GM13977 (cell line): Measurements from ENCODE around the gene TBC1D20.

Source experiments
- DNase-seq: peaks from one replicate; pipeline ENCODE4 v3.0.0; 2012; ENCODE audit warnings: low spot score
- CTCF ChIP-seq: IDR thresholded peaks from 2 replicates; pipeline ENCODE4 v1.5.1; 2012; ENCODE audit warnings: mild to moderate bottlenecking, control low read depth; ENCODE audit not compliant: insufficient read depth; ENCODE audit errors: extremely low read depth, missing control alignments
- in situ Hi-C: fragments of 300-500 bp; cut with MboI; formaldehyde crosslinking; loops from one replicate; pipeline ENCODE4 v1.12.0; 2022; ENCODE audit warnings: low sequenced_read_pairs, low pct_unique_long_range_greater_than_20kb, mixed read lengths, inconsistent platforms; ENCODE audit not compliant: unreplicated experiment

The TBC1D20 gene

GRCh38 chr20:418858-419365 is 43.4 kb downstream of the TBC1D20 start:
- no peak for TF ChIP-seq CTCF
- in situ Hi-C loops: no loop called here
- no peak for DNase-seq

DNA sequence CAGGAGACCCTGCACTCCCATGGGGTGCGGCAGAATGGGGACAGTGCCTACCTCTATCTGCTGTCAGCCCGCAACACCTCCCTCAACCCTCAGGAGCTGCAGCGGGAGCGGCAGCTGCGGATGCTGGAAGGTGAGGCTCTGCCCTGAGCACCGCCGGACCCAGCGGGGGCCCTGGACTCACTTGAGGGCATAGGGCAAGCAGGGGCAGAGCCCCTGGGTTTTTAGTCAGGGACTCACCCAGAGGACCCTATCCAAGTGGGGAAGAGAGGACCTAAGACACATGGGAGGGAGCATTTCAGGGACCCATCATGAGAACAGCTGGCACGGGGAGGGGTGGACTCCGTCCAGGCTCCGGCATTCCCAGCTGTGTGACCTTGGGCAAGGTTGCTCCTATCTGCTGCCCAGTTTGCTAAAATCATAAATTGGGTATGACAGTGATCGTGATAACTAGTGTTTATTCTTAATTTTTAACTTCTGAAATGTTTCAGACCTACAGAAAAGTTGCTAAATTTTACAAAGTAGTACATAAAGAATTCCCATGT is 44.5 kb downstream of the TBC1D20 start:
- in situ Hi-C loops: no loop called here
- no peak for TF ChIP-seq CTCF
- DNase-seq: no peak

DNA sequence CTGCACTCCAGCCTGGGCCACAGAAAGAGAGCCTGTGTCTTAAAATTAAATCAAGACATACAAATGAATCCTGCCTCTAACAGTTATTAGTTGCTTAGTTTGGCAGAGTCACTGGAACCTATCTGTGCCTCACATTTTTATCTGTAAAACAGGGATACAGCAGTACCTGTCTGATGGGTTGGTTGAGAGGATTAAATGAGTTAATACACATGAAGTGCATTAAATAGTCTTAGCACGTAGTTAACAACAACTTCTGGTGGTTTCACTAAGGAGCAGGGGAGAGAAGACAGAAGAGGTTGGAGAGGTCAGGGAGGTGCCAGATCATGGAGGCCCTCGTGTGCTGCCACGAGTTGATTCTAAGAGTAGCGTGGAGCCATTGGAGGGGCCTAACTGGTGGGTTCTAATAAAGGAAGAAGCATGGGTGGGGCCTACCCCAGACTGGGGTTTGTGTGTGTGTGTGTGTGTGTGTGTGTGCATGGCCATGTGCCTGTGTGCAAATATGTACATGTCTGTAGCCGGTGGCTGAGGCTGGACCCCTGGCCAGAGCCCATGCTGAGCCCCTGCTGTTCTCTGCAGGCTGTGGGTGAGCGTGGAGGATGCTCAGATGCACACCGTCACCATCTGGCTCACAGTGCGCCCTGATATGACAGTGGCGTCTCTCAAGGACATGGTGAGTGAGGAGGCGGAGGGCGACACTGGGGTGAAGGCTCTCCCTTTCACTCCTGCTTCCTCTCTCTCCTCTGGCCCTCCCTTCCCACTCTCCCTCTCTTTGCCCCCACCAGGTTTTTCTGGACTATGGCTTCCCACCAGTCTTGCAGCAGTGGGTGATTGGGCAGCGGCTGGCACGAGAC is 45.2 kb downstream of the TBC1D20 start:
- in situ Hi-C loops: no loop called here
- TF ChIP-seq CTCF: no peak
- DNase-seq: no peak

DNA sequence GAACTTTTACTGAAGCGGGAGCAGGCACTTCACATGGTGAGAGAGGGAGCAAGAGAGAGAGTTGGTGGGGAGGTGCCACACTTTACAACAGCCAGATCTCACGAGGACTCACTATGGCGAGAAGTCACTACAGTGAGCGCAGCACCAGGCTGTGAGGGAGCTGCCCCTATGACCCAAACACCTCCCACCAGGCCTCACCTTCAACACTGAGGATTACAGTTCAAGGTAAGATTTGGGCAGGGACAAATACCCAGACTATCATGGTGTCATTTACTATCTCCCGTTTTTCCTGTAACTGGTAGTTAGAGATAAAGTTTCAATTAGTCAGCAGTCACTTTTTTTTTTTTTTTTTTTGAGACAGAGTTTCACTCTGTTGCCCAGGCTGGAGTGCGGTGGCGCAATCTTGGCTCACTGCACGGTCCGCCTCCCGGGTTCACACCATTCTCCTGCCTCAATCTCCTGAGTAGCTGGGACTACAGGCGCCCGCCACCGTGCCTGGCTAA is 46.5 kb downstream of the TBC1D20 start:
- in situ Hi-C loops: no loop called here
- no peak for DNase-seq
- TF ChIP-seq CTCF: no peak

DNA sequence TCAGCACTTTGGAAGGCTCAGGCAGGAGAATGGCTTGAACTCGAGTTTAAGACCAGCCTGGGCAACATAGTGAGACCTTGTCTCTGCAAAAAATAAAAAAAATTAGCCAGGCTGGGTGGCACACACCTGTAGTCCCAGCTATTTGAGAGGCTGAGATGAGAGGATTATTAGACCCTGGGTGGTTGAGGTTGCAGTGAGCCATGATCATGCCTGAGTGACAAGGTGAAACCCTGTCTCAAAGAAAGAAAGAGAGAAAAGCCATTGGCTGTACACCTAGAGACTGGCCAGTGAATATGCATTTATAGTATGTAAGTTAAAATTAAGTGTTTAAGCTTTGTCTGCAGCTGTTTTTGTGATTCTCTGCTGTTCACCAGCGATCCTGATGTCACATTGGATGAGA is 48.2 kb downstream of the TBC1D20 start:
- in situ Hi-C loops: no loop called here
- no peak for DNase-seq
- TF ChIP-seq CTCF: no peak

DNA sequence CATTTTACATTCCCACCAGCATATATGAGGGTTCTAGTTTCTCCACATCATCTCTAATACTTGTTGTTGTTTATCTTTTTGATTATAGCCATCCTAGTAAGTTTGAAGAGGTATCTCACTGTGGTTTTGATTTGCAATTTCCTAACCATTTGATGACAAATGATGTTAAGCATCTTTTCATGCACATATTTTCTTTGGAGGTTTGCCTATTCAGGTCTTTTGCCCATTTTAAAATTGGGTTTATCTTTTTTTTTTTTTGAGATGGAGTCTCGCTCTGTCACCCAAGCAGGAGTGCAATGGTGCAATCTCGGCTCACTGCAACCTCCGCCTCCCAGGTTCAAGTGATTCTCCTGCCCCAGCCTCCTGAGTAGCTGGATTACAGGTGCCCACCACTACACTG is 50.3 kb downstream of the TBC1D20 start:
- no peak for TF ChIP-seq CTCF
- DNase-seq: no peak
- in situ Hi-C loops: no loop called here
